Stomach (tissue), 4 donors: ENCODE data around the gene TP73.

Experiments
- CTCF ChIP-seq, 7 experiments: fragments of 450-650 bp in 4 of 7; fragments of 200-600 bp in 3 of 7; sonication (generic) in 3 of 7; IDR thresholded peaks; one replicate each; pipeline ENCODE4 v1.5.1; 2016 to 2019; ENCODE audit warnings: antibody characterized with exemption in 7 of 7, control low read depth in 2 of 7, mild to moderate bottlenecking in 1 of 7
- EP300 ChIP-seq: sonication (generic); formaldehyde crosslinking; IDR thresholded peaks from one replicate; pipeline ENCODE4 v1.6.1; 2017; ENCODE audit warnings: antibody characterized with exemption

- TF ChIP-seq CTCF (IDR thresholded peaks at IDR 0.05) (no peak), EP300 (no peak)
These were observed 20.0 kb upstream of the TP73 start for GRCh38 chr1:3632298-3632697.
